BJ (cell line): ENCODE measurements around the gene ETDC. TPM values are rescaled to one million over a fixed set of nuclear protein-coding genes. Genes with fewer than 3 reads are reported as not detected.

Experiments
- CTCF ChIA-PET: fragments of 350-600 bp; formaldehyde crosslinking; extraction: SDS; loops from one replicate; lab custom pipeline; 2021; ENCODE audit warnings: antibody characterized with exemption, inconsistent platforms; lab: Yijun Ruan, JAX
- POLR2A ChIA-PET: fragments of 300-600 bp; sonication (Branson Sonifier 250); formaldehyde crosslinking; extraction: SDS; loops from one replicate; lab custom pipeline; 2021; ENCODE audit warnings: antibody characterized with exemption; lab: Charles Lee
- DNase-seq: peaks from one replicate; pipeline ENCODE4 v3.0.0-alpha.2; 2011; ENCODE audit warnings: low read depth
- H3K27me3 ChIP-seq: 2 replicates; pipeline ENCODE4 v1.6.0; 2011; ENCODE audit warnings: low read length; ENCODE audit not compliant: control insufficient read depth, insufficient read depth
- H3K36me3 ChIP-seq: 2 replicates; pipeline ENCODE4 v1.5.1; 2011; ENCODE audit warnings: low read length; ENCODE audit not compliant: control insufficient read depth, insufficient read depth
- H3K4me3 ChIP-seq: 2 replicates; pipeline ENCODE4 v1.5.1; 2011; ENCODE audit warnings: low read depth, mild to moderate bottlenecking, control low read depth, low read length
- CTCF ChIP-seq: IDR thresholded peaks from 2 replicates; pipeline ENCODE4 v1.5.1; 2011; ENCODE audit warnings: low read depth, mild to moderate bottlenecking, control low read depth, inconsistent platforms, low read length, moderate library complexity; ENCODE audit not compliant: insufficient read depth
- polyA plus RNA-seq: library from polyadenylated mRNA; depleted of rRNA; stranded (reverse); fragments of >200 nt; gene quantifications from 2 replicates; pipeline ENCODE4 v1.2.3, GENCODE V29; 2011

ETDC gene
- polyA plus RNA-seq, 1 experiment = not detected

GRCh38 chrX:135287266-135287823 lies 21.9 kb upstream of the ETDC start:
- H3K36me3 ChIP-seq = no peaks in the 10 kb centered on the region
- no peak for DNase-seq
- ChIA-PET POLR2A (no interaction called here), CTCF (interaction anchor here (1.3 kb wide), 1 partner anchor 31 kb away, joined by 3 read pairs; no protein-coding TSS in a partner anchor)
- H3K4me3 ChIP-seq = no peak overlapping the region
- H3K27me3 ChIP-seq = no peaks in the 10 kb centered on the region
- TF ChIP-seq CTCF = no peak

- H3K27me3 ChIP-seq = no peaks in the 10 kb centered on the region
- peak overlapping the region; percentile 1; the same call in 1 of the 2 replicates for H3K4me3 ChIP-seq
- TF ChIP-seq CTCF = peak; percentile 17; the same call in 1 of the 2 replicates
- ChIA-PET POLR2A (no interaction called here), CTCF (no interaction called here)
- DNase-seq = no peak
- no peaks in the 10 kb centered on the region for H3K36me3 ChIP-seq
These were observed 13.9 kb upstream of the ETDC start for GRCh38 chrX:135295238-135295943.

GRCh38 chrX:135295944-135296305 lies 13.4 kb upstream of the ETDC start:
- ChIA-PET POLR2A (no interaction called here), CTCF (no interaction called here)
- Histone ChIP-seq H3K36me3 (no peaks in the 10 kb centered on the region), H3K27me3 (no peaks in the 10 kb centered on the region), H3K4me3 (no peak overlapping the region; the same call in 1 of the 2 replicates)
- TF ChIP-seq CTCF = no peak
- DNase-seq = no peak

- CTCF ChIA-PET = no interaction called here
- no peaks in the 10 kb centered on the region for H3K27me3 ChIP-seq
- H3K36me3 ChIP-seq = no peaks in the 10 kb centered on the region
- no peak overlapping the region for H3K4me3 ChIP-seq
- DNase-seq = no peak
- no peak for TF ChIP-seq CTCF
- POLR2A ChIA-PET = no interaction called here
These were observed 6.9 kb upstream of the ETDC start for GRCh38 chrX:135302269-135302873.

- CTCF ChIA-PET = no interaction called here
These were observed 4.5 kb upstream of the ETDC start for GRCh38 chrX:135304741-135305140.

More at GRCh38 chrX:135304741-135305140, 4.5 kb upstream of the ETDC start:
- POLR2A ChIA-PET = no interaction called here
- Histone ChIP-seq H3K36me3 (no peaks in the 10 kb centered on the region), H3K4me3 (no peak overlapping the region), H3K27me3 (no peaks in the 10 kb centered on the region)
- DNase-seq = no peak
- no peak for TF ChIP-seq CTCF
